C4-2B (cell line): Measurements from ENCODE around the gene MUC6.

Experiments used
- ZFX ChIP-seq: fragments of 450-650 bp; IDR thresholded peaks from 2 replicates; pipeline ENCODE4 v1.6.1; 2017
- TF ChIP-seq, protein P1 (sequence below): fragments of 450-650 bp; conservative IDR thresholded peaks from 2 replicates; pipeline ENCODE4 v1.5.1; 2017; ENCODE audit warnings: mild to moderate bottlenecking

DNA sequence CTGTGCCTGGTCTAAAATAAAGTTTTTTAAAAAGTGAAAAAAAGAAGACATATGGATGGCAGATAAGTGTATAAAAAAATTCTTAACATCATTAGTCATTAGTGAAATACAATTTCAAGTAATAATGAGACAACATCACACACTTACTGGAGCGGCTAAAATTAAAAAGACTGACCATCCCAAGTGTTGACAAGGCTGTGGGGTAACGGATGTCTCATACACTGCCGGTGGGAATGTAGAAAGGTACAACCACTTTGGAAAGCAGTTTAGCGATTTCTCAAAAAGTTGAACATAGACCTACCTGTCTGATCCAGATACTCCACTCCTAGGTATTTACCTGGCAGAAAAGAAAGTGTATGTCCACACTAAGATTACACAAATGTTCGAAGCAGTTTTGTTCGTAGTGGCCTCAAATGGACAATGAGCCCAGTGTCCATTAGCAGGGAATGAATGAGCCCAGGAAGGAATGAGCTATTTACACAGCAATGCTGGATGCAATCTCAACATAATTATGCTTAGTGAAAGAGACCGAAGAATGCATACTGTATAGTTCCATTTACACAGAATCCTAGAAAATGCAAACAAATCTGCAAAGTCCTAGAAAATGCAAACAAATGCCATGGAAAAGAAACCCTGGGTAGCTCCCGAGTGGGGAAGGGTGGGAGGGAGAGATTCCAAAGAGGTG is 31.4 kb upstream of the MUC6 start:
- TF ChIP-seq, protein P1, sequence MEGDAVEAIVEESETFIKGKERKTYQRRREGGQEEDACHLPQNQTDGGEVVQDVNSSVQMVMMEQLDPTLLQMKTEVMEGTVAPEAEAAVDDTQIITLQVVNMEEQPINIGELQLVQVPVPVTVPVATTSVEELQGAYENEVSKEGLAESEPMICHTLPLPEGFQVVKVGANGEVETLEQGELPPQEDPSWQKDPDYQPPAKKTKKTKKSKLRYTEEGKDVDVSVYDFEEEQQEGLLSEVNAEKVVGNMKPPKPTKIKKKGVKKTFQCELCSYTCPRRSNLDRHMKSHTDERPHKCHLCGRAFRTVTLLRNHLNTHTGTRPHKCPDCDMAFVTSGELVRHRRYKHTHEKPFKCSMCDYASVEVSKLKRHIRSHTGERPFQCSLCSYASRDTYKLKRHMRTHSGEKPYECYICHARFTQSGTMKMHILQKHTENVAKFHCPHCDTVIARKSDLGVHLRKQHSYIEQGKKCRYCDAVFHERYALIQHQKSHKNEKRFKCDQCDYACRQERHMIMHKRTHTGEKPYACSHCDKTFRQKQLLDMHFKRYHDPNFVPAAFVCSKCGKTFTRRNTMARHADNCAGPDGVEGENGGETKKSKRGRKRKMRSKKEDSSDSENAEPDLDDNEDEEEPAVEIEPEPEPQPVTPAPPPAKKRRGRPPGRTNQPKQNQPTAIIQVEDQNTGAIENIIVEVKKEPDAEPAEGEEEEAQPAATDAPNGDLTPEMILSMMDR, result no peak
- TF ChIP-seq ZFX, result no peak
